Measurements from ENCODE around the gene PCA3. TPM values are rescaled to one million over a fixed set of nuclear protein-coding genes. Genes with fewer than 3 reads are reported as not detected.

PCA3 gene
- total RNA-seq, 1 experiment from 2014 or later = not detected

DNA sequence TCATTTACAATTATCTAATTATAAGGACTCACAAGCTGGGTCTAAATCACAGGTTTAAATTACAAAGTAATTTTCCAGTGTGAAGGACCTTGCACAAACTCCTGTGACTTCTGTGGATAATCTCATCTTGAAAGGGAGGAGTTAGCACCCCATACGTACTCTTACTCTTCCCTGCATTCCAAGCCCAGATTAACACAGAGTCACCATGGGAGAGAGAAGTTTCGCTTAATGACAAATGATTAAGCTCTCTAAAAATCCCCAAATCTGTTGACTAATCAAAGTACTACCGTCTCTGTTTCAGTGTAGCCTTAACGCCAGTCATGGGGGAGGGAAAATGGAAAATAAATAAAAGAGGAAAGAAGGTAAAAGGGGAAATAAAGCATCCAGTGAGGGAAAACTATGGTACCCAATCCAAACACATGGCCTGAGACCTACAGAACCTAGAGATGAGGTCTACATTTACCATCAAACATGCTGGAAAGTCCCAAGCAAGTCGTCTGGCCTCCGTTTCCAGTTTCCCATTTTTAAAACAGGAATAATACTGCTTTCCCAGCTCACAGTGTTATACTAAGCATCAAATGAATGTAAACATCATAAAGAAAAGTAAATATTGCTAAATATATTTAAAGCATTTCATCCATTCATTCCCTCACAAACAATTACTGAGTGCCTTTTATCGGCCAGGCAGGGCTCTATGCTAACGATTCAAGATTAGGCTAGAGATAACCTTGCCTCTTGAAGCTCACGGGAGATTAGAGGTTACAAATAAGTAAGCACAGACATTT, 63.2 kb downstream of the PCA3 start:
- no peak overlapping the region for H3K9ac ChIP-seq (ENCODE audit: low read length)
- no peaks in the 10 kb centered on the region for H3K27me3 ChIP-seq (ENCODE audit: insufficient read depth, low read length)
- CTCF ChIA-PET = no interaction called here
- no peak overlapping the region for H2AFZ ChIP-seq (ENCODE audit: low read depth, low read length, poor library complexity, severe bottlenecking)
- POLR2A ChIA-PET = no interaction called here
- RAD21 ChIA-PET (ENCODE audit: low non-redundant PET in 1 of 2, low total read pairs in 2 of 2, uncharacterized antibody in 2 of 2, unreplicated experiment in 2 of 2) = no interaction called here
- H3K9me2 ChIP-seq (ENCODE audit: insufficient read depth) = no peaks in the 10 kb centered on the region
- H3K79me2 ChIP-seq (ENCODE audit: insufficient read depth, low read length) = no peaks in the 10 kb centered on the region
- H3K4me1 ChIP-seq (ENCODE audit: control insufficient read depth in 1 of 2, insufficient read depth in 2 of 2, low read length in 2 of 2) = no peaks in the 10 kb centered on the region
- intact Hi-C loops (cut with micrococcal nuclease) = no loop called here
- H3K27ac ChIP-seq (ENCODE audit: low read depth, low read length) = no peak overlapping the region
- no peak overlapping the region for H3K4me3 ChIP-seq (replicated peaks in 1 of 2; ENCODE audit: low read depth in 1 of 2, low read length in 2 of 2)
- H3K4me2 ChIP-seq (ENCODE audit: low read length) = no peak overlapping the region
- H3K9me3 ChIP-seq (ENCODE audit: control insufficient read depth in 1 of 2, insufficient read depth in 1 of 2, low read depth in 1 of 2, low read length in 2 of 2) = no peaks in the 10 kb centered on the region
- no peaks in the 10 kb centered on the region for H3K36me3 ChIP-seq (ENCODE audit: control insufficient read depth in 1 of 2, insufficient read depth in 2 of 2, low read length in 2 of 2)
- no TSS peak for BruUV-seq (replicated peaks)
- DNase-seq (ENCODE audit: low read depth, low spot score) (no peak), ATAC-seq (no peak)
- TF ChIP-seq ELF1 (IDR thresholded peaks at IDR 0.05; ENCODE audit: borderline replicate concordance, low read depth) (no peak), CBX3 (IDR thresholded peaks at IDR 0.05; ENCODE audit: low read depth) (no peak), POLR2A (IDR thresholded peaks at IDR 0.05; ENCODE audit: borderline replicate concordance, extremely low read depth, insufficient read depth, insufficient read length) (no peak), ZFX (IDR thresholded peaks at IDR 0.05) (no peak), FOSL1 (IDR thresholded peaks at IDR 0.05; ENCODE audit: low read depth) (no peak), JUND (IDR thresholded peaks at IDR 0.05) (no peak), POLR2AphosphoS5 (IDR thresholded peaks at IDR 0.05; ENCODE audit: low read depth, low read length) (no peak), EZH2phosphoT487 (IDR thresholded peaks at IDR 0.05; ENCODE audit: borderline replicate concordance) (no peak), SIN3A (IDR thresholded peaks at IDR 0.05; ENCODE audit: low read depth) (no peak), SP1 (IDR thresholded peaks at IDR 0.05; ENCODE audit: low read depth) (no peak), MAX (IDR thresholded peaks at IDR 0.05) (no peak), CEBPB (IDR thresholded peaks at IDR 0.05; ENCODE audit: low read depth) (no peak), EZH2 (IDR thresholded peaks at IDR 0.05) (no peak), REST (IDR thresholded peaks at IDR 0.05; ENCODE audit: low read depth) (no peak)
- TF ChIP-seq, protein P1, sequence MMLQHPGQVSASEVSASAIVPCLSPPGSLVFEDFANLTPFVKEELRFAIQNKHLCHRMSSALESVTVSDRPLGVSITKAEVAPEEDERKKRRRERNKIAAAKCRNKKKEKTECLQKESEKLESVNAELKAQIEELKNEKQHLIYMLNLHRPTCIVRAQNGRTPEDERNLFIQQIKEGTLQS (IDR thresholded peaks at IDR 0.05) = no peak
- TF ChIP-seq, protein P2, sequence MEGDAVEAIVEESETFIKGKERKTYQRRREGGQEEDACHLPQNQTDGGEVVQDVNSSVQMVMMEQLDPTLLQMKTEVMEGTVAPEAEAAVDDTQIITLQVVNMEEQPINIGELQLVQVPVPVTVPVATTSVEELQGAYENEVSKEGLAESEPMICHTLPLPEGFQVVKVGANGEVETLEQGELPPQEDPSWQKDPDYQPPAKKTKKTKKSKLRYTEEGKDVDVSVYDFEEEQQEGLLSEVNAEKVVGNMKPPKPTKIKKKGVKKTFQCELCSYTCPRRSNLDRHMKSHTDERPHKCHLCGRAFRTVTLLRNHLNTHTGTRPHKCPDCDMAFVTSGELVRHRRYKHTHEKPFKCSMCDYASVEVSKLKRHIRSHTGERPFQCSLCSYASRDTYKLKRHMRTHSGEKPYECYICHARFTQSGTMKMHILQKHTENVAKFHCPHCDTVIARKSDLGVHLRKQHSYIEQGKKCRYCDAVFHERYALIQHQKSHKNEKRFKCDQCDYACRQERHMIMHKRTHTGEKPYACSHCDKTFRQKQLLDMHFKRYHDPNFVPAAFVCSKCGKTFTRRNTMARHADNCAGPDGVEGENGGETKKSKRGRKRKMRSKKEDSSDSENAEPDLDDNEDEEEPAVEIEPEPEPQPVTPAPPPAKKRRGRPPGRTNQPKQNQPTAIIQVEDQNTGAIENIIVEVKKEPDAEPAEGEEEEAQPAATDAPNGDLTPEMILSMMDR (IDR thresholded peaks at IDR 0.05 in 2 of 3, conservative IDR thresholded peaks at IDR 0.05 in 1 of 3; ENCODE audit: borderline replicate concordance in 1 of 3, insufficient read depth in 1 of 3, low read depth in 2 of 3, low read length in 2 of 3) = no peak
- H4K20me1 ChIP-seq (ENCODE audit: insufficient read depth) = no peaks in the 10 kb centered on the region
